ENCODE data around the gene RRBP1.

Gene RRBP1

GRCh38 chr20:17611290-17611539 is 70.8 kb downstream of the RRBP1 start:
- DNase-seq (ENCODE audit: low read depth in 1 of 2, low spot score in 1 of 2) = no peak

DNA sequence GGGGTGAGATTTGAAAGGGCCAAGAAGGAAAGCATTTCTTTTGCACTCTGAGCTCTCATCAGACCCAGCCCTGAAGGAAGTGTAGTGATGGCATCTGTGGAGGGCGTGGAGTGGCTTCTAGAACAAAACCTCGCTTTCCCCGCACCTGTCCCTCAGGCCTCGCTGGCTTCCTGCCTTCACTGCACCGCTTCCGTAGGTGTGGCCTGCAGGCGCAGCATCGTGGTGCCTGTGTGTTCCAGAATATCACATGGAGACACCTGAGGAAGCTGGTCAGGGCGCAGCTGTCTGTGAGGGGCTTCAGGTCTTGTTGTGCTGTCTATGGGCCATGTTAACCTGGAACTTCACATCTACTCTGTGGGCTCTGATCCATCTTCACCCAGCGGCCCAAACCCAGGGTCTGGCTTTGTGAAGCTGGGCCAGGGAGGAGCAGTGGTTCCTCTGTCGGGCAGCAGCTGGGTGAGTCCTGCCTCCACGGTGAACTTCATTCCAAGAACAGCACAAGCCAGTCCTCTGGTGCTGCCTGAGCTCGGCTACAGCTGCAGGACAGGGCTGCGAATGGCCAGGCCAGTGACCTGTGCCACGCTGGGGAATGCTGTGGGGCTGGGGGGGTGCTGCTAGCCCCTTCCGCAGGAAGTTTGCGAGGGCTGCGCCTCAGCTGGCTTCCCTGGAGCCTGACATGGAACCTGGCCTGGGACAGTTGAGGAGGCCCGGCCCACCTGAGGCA is 71.3 kb downstream of the RRBP1 start:
- DNase-seq (ENCODE audit: low read depth in 1 of 2, low spot score in 1 of 2) = peak; percentile 30 to 55

DNA sequence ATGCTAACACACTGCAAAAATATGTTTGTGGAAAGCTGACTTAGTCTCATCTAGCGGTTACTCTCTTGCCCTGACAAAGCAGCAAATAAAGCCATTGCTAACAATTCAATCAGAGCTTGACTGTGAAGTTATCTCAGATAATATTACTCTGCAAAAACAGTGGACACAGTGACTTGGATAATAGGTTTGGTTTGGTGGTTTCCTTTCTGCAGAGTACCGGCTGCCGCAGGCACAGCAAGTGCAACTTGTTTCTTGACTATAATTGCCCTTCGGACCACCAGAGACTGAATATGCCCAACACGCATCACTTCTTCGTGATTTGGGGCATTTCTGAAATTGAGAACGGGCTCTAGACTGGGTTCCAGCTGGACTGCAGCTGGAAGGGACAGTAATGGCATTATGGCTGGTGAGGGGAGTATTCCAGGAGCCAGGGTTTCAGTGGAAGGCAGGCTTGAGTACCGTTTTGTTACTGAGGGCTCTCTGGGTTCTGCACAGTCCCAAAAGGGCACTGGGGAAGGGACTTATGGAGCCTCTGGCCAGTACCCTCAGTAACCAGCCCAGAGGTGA is 72.1 kb downstream of the RRBP1 start:
- DNase-seq (ENCODE audit: low read depth in 1 of 2, low spot score in 1 of 2) = no peak

DNA sequence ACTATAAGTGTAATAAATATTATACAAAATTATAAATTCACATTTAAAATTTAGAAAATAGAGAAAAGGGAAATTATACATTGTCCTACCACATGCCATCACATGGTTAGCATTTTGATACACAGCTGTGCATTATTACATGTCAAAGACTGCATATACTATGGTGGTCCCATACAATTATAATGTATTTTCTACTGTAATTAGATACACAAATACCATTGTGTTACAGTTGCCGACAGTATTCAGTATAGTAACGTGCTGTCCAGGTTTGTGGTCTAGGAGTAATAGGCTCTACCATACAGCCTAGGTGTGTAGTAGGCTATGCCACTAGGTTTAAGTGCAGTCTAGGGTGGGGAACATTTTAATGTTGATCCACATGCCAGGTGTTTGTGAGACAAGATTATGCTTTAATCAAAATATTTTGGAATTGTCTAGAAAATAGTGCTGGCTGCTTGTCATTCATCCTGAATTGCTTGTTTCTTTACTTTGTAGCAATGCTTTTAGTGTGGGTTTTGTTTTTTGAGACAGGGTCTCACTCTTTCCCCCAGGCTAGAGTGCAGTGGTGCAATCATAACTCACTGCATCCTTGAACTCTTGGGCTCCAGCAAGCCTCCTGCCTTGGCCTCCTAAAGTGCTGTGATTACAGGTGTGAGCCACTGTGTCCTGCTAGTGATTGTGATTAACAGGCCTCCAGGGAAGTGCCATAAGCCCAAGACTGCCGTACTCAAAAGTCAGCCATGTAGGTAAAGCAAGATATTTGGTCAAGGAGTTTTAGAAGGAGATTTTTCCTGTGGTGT is 73.1 kb downstream of the RRBP1 start:
- DNase-seq (ENCODE audit: low read depth in 1 of 2, low spot score in 1 of 2) = no peak

- DNase-seq (ENCODE audit: low read depth in 1 of 2, low spot score in 1 of 2) = no peak
Observed at GRCh38 chr20:17606001-17606400, 76.0 kb downstream of the RRBP1 start.

GRCh38 chr20:17605131-17605660 is 76.8 kb downstream of the RRBP1 start:
- no peak for DNase-seq (ENCODE audit: low read depth in 1 of 2, low spot score in 1 of 2)

GRCh38 chr20:17602493-17602892 is 79.5 kb downstream of the RRBP1 start:
- DNase-seq (ENCODE audit: low read depth in 1 of 2, low spot score in 1 of 2) = no peak

GRCh38 chr20:17601957-17602356 is 80.1 kb downstream of the RRBP1 start:
- DNase-seq (ENCODE audit: low read depth in 1 of 2, low spot score in 1 of 2) = no peak

DNA sequence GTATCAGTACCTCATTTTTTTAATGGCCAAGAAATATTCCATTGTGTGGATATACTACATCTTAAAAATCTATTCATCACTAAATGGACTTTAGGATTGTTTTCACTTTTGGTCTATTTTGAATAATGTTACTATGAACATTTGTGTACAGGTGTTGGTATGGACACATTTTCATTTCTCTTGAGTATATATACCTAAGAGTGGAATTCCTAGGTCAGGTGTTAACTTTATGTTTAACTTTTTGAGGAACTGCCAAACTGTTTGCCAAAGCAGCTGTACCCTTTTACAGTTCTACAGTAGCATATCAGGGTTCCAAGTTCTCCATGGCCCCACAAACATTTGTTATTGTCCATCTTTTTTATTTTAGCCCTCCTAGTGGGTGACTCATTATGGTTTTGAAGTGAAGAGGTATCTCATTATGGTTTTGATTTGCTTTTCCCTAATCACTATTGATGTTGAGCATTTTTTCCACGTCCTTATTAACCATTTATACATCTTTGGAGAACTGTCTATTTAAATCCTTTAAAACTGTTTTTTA is 84.0 kb downstream of the RRBP1 start:
- DNase-seq (ENCODE audit: low read depth in 1 of 2, low spot score in 1 of 2) = no peak

DNA sequence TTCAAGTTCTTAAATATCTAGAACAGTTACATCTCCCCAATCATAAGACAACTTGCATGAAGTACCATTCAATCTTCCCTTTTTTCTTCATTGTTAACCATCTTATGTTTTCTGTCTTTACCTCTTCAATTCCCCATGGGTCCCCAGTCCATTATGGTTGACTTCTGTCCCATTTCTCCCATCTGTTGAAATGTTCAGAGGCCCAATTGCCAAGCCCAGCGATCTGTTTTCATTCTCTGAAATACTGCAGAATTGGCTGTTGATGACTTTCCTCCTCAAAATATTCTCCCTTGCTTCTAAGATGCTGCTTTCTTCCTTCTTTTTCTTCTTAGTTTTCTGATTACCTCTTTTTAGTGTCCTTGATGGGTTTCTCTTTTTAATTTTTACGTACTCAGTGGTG is 86.2 kb downstream of the RRBP1 start:
- DNase-seq (ENCODE audit: low read depth in 1 of 2, low spot score in 1 of 2) = no peak

DNA sequence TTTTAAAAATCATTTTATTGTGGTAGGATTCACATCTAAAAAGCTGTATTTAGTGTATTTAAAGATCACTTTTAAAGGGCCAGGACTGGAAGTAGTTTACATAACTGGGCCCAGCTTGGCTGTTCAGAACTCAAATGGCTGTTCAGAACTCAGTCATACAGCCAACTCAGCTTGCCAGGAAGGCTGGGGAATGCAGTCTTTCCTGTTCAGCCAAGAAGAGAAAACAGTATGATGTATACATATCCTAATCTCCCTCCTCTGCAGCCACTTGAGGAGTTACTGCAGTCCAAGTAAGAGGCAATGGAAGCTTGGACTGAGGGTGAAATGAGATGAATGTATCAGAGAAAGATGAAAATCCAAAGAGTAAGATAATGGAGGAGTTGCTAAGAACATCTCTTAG is 87.6 kb downstream of the RRBP1 start:
- DNase-seq (ENCODE audit: low read depth in 1 of 2, low spot score in 1 of 2) = no peak

DNA sequence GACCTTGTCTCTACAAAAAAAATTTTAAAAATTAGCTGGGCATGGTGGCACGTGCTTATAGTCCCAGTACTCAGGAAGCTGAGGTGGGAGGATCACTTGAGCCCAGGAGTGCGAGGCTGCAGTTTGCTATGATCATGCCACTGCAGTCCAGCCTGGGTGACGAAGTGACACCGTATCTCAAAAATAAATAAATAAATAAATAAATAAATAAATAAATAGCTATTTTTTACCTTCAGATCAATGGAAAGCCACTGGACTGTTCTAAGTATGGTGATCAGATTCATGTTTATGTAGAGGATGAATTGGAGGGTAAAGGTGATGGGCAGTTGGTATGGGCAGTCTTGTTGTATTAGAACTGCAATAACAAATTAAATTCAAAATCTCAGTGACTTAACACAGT is 88.1 kb downstream of the RRBP1 start:
- no peak for DNase-seq (ENCODE audit: low read depth in 1 of 2, low spot score in 1 of 2)

DNA sequence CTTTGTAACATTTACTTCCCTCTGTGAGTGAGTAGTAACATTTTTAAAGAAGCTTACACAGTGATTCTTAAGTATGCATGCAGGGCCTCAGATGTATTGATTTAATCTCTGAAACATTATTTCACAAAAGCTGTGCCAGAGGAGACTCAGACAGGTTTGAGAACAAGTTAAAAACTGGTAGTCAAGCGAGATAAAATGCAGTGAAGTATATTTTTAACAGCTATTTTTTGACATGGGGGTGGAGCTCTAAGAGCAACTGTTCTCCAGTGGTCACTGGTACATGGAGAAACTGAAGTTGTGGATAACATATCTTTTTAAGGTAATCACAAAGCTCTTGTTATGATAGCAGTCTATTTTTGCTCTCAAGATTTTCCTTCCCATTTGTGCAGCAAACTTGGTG is 91.8 kb downstream of the RRBP1 start:
- DNase-seq (ENCODE audit: low read depth in 1 of 2, low spot score in 1 of 2) = no peak

DNA sequence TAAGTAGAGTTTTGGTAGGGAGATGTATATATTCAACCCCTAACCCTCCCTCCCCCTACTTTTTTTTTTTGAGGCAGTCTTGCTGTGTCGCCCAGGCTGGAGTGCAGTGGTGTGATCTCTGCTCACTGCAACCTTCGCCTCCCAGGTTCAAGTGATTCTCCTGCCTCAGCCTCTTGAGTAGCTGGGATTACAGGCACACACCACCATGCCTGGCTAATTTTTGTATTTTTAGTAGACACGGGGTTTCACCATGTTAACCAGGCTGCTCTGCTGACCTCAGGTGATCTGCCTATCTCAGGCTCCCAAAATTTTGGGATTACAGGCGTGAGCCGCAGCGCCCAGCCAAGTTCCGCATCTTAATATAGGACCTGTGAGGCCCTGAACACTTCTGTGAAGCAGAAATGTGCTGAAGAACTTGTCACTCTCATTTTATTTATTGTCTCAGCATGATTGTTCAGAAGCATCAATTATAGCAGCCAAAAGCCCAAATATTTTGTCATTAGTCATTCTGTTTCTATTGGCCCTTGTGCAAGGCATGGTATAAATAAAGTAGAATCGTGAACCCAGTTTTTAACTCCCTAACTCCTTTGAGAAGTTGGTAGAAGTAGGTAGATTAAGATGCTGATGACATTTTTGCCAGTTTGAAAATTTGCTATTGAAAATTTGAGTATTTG is 92.7 kb downstream of the RRBP1 start:
- no peak for DNase-seq (ENCODE audit: low read depth in 1 of 2, low spot score in 1 of 2)

DNA sequence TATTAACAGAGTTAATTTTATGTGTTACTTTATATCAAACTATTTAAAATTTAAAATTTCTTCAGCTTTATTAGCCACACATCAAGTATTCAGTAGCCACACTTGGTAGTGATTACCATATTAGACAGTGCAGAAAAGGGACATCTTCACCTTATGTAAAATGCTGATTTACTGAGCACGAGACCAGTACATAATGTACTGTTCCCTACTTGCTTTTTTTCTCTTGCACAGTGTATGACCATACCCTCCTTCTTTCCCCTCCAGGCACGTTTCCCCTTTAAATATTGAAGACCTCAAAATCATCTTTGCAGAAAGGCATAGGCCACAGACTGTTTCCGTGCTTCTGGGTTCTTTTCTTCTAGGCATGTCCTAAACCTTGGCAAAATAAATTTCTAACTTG is 94.2 kb downstream of the RRBP1 start:
- no peak for DNase-seq (ENCODE audit: low read depth in 1 of 2, low spot score in 1 of 2)

DNA sequence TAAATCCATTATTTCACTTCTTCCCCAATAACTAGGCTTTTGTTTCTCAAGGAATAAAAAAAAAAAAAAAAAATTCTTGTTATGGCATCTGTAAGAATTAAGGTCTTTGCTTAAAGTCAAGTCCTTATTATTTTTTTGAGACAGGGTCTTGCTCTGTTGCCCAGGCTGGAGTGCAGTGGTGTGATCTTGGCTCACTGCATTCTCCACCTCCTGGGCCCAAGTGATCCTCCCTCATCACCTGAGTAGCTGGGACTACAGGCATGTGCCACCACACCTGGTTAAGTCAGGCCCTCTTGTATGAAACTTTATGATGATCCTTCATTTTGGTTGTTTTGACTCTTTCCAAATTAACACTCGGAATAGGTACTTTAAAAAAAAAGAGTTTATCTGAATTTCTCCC is 94.9 kb downstream of the RRBP1 start:
- no peak for DNase-seq (ENCODE audit: low read depth in 1 of 2, low spot score in 1 of 2)

GRCh38 chr20:17586250-17586649 is 95.8 kb downstream of the RRBP1 start:
- no peak for DNase-seq (ENCODE audit: low read depth in 1 of 2, low spot score in 1 of 2)

- no peak for DNase-seq (ENCODE audit: low read depth in 1 of 2, low spot score in 1 of 2)
Observed at GRCh38 chr20:17584689-17585088, 97.4 kb downstream of the RRBP1 start.

DNA sequence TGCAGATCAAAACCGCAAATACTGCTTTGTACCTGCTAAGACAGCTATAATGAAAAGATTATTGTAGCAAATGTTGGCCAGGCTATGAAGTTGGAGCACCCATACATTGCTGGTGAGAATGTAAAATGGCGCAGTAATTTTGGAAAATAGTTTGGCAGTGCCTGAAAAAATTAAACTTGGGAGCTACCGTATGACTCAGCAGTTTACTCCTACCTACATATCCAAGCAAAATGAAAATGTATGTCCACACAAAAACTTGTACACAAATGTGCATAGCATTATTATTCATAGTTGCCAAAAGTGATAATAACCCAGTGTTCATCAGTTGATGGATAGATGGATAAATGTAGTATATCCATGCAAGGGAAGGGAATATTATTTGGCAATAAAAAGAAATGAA is 98.9 kb downstream of the RRBP1 start:
- no peak for DNase-seq (ENCODE audit: low read depth in 1 of 2, low spot score in 1 of 2)

DNA sequence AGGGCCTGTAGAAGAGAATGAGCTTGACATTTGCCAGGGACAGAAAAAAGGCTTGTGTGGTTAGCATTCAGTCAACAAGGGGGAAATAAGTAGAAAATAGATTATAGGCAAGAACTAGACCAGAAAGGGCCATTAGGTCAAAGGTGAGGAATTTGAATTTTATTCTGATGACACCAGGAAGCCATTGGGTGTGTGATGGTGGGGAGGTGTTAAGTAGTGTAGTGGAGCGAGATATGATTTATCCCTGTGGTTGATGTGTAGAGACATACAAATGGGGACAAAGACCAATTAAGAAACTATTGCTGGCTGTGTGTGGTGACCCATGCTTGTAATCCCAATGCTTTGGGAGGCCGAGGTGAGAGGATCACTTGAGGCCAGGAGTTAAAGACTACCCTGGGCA is 101.1 kb downstream of the RRBP1 start:
- DNase-seq (ENCODE audit: low read depth in 1 of 2, low spot score in 1 of 2) = no peak

DNA sequence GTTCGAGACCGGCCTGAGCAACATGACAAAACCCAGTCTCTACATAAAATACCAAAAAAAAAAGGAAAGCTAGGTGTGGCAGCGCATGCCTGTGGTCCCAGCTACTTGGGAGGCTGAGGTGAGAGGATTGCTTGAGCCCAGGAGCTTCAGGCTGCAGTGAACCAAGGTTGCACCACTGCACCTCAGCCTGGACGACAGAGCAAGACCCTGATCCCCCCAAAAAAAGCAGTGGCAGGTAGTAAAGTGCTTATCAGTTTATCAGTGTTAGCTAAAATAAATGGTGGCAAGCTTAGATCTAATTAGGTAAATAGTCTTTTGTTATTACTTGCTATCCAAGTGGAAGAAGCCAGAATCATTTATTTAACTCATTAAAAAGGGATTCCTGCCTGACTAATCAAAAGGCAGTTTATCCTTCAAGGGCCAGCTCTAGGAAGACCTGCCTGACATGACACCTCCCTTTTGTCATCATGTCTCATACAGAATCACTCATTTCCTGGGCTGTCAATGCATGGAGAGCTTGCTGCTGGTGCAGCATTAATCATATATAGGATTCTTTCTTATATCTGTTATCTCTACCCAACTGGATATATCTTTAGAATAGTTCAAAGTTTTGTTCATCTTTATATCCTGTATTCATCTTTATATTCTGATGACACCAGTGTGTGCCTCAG is 102.5 kb downstream of the RRBP1 start:
- DNase-seq (ENCODE audit: low read depth in 1 of 2, low spot score in 1 of 2) = no peak

Measured in activated T-helper 1 cell treated with anti-CD3 and anti-CD28 coated beads, Interleukin-2, amount 50 U/mL, for 16 hours (primary cell).